Transverse colon (tissue), 3 donors: ENCODE results near the gene DEK.
"Not testable (repeated sequence)": the region's sequence is repeated elsewhere in the genome, so short reads cannot be mapped to it uniquely, and the experiment has no call there.

Experiments used
- POLR2A ChIP-seq: fragments of 450-650 bp; IDR thresholded peaks from one replicate; pipeline ENCODE4 v1.6.1; 2016; ENCODE audit warnings: antibody characterized with exemption, mild to moderate bottlenecking, moderate library complexity
- TF ChIP-seq, protein P1 (sequence below), 5 experiments: fragments of 200-600 bp in 3 of 5; fragments of 450-650 bp in 2 of 5; sonication (generic) in 3 of 5; IDR thresholded peaks; 1 replicate in 2 of 5; 2 replicates in 3 of 5; pipeline ENCODE4 v1.5.1; 2016 to 2017; ENCODE audit warnings: antibody characterized with exemption in 5 of 5, inconsistent platforms in 3 of 5, mild to moderate bottlenecking in 2 of 5, moderate library complexity in 1 of 5

- TF ChIP-seq POLR2A: not testable (repeated sequence)
- TF ChIP-seq, protein P1, sequence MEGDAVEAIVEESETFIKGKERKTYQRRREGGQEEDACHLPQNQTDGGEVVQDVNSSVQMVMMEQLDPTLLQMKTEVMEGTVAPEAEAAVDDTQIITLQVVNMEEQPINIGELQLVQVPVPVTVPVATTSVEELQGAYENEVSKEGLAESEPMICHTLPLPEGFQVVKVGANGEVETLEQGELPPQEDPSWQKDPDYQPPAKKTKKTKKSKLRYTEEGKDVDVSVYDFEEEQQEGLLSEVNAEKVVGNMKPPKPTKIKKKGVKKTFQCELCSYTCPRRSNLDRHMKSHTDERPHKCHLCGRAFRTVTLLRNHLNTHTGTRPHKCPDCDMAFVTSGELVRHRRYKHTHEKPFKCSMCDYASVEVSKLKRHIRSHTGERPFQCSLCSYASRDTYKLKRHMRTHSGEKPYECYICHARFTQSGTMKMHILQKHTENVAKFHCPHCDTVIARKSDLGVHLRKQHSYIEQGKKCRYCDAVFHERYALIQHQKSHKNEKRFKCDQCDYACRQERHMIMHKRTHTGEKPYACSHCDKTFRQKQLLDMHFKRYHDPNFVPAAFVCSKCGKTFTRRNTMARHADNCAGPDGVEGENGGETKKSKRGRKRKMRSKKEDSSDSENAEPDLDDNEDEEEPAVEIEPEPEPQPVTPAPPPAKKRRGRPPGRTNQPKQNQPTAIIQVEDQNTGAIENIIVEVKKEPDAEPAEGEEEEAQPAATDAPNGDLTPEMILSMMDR (IDR thresholded peaks at IDR 0.05): not testable (repeated sequence)
These were observed 55.6 kb downstream of the DEK start for GRCh38 chr6:18208778-18209177.
